Astrocyte of the cerebellum (primary cell): ENCODE measurements around the gene KIF18B.

ENCODE experiments used
- DNase-seq: peaks from one replicate; pipeline ENCODE4 v3.0.0-alpha.2; 2011; ENCODE audit warnings: low read depth
- H3K4me3 ChIP-seq: 2 replicates; pipeline ENCODE4 v1.5.1; 2011; ENCODE audit warnings: mild to moderate bottlenecking, low read depth, low read length, moderate library complexity
- in situ Hi-C: cut with HindIII; loops from 2 replicates; pipeline ENCODE4 v1.10.0; 2017; ENCODE audit warnings: low sequenced_read_pairs
- TF ChIP-seq, protein P1 (sequence below): IDR thresholded peaks from 2 replicates; pipeline ENCODE4 v1.5.1; 2012; ENCODE audit warnings: low read length, low read depth, moderate library complexity, mild to moderate bottlenecking; ENCODE audit errors: missing control alignments

The KIF18B gene

GRCh38 chr17:44977814-44978550 is 30.4 kb upstream of the KIF18B start:
- TF ChIP-seq, protein P1, sequence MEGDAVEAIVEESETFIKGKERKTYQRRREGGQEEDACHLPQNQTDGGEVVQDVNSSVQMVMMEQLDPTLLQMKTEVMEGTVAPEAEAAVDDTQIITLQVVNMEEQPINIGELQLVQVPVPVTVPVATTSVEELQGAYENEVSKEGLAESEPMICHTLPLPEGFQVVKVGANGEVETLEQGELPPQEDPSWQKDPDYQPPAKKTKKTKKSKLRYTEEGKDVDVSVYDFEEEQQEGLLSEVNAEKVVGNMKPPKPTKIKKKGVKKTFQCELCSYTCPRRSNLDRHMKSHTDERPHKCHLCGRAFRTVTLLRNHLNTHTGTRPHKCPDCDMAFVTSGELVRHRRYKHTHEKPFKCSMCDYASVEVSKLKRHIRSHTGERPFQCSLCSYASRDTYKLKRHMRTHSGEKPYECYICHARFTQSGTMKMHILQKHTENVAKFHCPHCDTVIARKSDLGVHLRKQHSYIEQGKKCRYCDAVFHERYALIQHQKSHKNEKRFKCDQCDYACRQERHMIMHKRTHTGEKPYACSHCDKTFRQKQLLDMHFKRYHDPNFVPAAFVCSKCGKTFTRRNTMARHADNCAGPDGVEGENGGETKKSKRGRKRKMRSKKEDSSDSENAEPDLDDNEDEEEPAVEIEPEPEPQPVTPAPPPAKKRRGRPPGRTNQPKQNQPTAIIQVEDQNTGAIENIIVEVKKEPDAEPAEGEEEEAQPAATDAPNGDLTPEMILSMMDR = no peak
- no peak for DNase-seq
- H3K4me3 ChIP-seq = no peak overlapping the region
- in situ Hi-C loops = no loop called here

DNA sequence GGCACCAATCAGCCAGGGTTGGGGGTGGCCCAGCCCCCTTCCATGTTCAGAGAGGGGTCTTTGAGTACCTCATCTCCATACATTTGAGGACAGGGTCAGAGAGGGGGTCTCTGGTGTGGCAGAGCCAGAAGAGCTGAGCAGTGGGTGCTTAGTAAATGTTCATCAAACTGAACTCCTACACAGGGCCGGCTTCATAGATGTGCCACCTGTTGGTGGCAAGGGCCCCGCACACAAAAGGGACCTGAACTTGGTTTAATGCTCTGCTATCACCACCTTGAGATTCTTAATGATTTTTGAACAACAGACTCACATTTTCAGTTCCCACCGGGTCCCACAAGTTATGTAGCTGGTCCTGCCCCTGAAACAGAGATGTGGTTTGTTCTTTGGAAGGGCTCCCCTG is 29.5 kb upstream of the KIF18B start:
- no peak overlapping the region for H3K4me3 ChIP-seq
- in situ Hi-C loops = no loop called here
- DNase-seq = no peak
- TF ChIP-seq, protein P1 = no peak

GRCh38 chr17:44976206-44976605 is 28.6 kb upstream of the KIF18B start:
- no peak for DNase-seq
- in situ Hi-C loops = no loop called here
- H3K4me3 ChIP-seq = no peak overlapping the region
- TF ChIP-seq, protein P1 = no peak

DNA sequence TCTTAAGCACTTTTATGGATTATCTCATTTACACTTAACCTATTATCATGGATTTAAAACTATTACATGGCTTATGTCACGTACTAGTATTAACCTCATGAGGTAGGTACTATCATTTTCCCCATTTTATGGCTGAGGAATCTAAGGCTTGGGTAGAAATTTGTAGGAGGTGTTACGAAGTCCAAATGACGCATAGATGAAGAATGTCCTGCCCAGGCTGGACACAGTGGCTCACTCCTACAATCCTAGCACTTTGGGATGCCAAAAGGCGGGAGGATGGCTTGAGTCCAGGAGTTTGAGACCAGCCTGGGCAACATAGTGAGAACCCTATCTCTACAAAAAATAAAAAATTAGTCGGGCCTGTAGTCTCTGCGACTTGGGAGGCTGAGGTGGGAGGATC is 25.4 kb upstream of the KIF18B start:
- no peak overlapping the region for H3K4me3 ChIP-seq
- in situ Hi-C loops = no loop called here
- no peak for DNase-seq
- TF ChIP-seq, protein P1 = no peak

DNA sequence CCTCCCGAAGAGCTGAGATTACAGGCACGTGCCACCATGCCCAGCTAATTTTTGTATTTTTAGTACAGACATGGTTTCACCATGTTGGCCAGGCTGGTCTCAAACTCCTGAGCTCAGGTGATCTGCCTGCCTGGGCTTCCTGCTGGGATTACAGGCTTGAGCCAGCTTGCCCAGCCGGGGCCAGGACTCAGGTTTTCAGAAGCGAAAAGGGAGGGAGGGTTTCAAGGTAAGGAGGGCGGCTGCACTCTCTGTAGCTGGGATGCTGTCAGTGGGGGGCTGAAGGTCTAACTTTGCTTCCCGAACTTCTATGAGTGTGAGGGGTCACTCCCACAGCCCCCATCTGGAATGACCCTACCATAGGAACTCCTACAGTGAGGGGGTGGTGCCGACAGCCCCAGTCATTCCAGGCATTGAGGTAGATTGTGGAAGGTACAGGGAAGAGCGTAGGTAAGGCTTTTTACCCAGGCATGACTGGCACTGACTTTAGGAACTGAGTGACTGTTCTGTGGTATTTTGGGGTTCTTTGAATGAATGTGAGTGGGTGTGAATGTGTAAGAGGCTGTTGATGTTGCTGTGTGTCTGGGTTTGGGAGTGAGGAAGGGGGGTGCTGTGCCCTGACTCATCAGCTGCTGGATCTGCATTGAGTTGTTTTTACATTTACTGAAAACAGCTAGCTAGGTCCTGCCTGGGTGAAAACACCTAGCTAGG is 24.4 kb upstream of the KIF18B start:
- in situ Hi-C loops = no loop called here
- DNase-seq = no peak
- H3K4me3 ChIP-seq = no peak overlapping the region
- TF ChIP-seq, protein P1 = no peak

GRCh38 chr17:44970136-44970741 is 22.7 kb upstream of the KIF18B start:
- no peak for DNase-seq
- in situ Hi-C loops = no loop called here
- H3K4me3 ChIP-seq = peak overlapping the region; percentile 38
- TF ChIP-seq, protein P1 = no peak
